Measurements from ENCODE around the gene NCOA7. TPM values are rescaled to one million over a fixed set of nuclear protein-coding genes. Genes with fewer than 3 reads are reported as not detected.

Gene NCOA7
- total and polyA plus RNA-seq, 12 donors = 24.5 to 180 (median 70.8) TPM

DNA sequence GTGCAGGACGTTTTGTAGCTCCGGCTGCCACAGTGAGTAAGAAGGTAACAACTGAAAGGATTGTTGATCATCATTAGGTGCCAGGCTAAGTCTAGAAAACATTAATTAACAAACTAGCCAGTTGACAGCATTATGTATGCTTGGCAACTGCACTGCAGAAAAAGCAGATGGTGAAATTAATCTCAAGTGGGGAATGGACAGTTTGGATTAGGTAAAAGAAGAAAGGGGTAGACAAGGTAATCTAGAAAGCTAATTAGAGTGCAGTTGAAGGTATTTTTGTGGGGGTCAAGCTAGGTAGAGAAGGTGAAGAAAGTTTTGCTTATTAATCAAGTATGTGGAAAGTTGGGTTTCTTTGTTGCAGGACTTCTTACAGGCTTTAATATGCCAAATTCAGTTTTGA lies 96.2 kb downstream of the NCOA7 start:
- 78 to 85% (median 81%) methylated on average over 2 of the region's 2 CpGs for WGBS, 4 donors
- Histone ChIP-seq H3K4me1 (replicated peaks in 1 of 2) (peaks cover 0 to 5% of the 10 kb centered on the region in 2 donors), H3K9me3 (replicated peaks in 1 of 3) (no peaks in the 10 kb centered on the region), H3K36me3 (replicated peaks in 1 of 2) (peaks cover 0 to 93% of the 10 kb centered on the region in 2 donors), H3K27me3 (no peaks in the 10 kb centered on the region), H3K4me3 (no peak overlapping the region), H3K27ac (no peak overlapping the region)
- DNase-seq = no peak
- intact Hi-C loops (cut with DNase I) = no loop called here
- TF ChIP-seq POLR2A (IDR thresholded peaks at IDR 0.05) = no peak
- TF ChIP-seq, protein P1, sequence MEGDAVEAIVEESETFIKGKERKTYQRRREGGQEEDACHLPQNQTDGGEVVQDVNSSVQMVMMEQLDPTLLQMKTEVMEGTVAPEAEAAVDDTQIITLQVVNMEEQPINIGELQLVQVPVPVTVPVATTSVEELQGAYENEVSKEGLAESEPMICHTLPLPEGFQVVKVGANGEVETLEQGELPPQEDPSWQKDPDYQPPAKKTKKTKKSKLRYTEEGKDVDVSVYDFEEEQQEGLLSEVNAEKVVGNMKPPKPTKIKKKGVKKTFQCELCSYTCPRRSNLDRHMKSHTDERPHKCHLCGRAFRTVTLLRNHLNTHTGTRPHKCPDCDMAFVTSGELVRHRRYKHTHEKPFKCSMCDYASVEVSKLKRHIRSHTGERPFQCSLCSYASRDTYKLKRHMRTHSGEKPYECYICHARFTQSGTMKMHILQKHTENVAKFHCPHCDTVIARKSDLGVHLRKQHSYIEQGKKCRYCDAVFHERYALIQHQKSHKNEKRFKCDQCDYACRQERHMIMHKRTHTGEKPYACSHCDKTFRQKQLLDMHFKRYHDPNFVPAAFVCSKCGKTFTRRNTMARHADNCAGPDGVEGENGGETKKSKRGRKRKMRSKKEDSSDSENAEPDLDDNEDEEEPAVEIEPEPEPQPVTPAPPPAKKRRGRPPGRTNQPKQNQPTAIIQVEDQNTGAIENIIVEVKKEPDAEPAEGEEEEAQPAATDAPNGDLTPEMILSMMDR (IDR thresholded peaks at IDR 0.05) = no peak

DNA sequence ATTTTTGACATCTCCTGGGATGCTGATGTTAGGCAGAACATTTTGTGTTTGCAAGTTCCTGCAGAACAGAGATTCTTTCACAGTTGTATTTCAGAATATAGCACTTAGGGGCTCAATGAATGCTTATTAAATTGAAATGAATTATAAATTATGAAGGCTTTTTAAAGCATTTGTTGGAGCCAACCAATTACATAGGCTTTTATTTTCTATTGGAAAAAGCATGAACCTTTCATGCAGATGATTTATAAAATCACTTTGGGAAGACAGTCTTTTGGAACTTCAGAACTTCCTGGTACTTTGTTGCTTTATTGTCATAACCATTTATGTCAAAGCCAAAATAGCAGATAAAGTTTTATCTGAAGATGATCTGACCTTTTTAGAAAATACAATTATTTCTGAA lies 96.6 kb downstream of the NCOA7 start:
- Histone ChIP-seq H3K27ac (no peak overlapping the region), H3K9me3 (replicated peaks in 1 of 3) (no peaks in the 10 kb centered on the region), H3K27me3 (no peaks in the 10 kb centered on the region), H3K4me3 (no peak overlapping the region), H3K36me3 (replicated peaks in 1 of 2) (peaks cover 0 to 89% of the 10 kb centered on the region in 2 donors), H3K4me1 (replicated peaks in 1 of 2) (peaks cover 0 to 5% of the 10 kb centered on the region in 2 donors)
- TF ChIP-seq, protein P1 (IDR thresholded peaks at IDR 0.05) = no peak
- TF ChIP-seq POLR2A (IDR thresholded peaks at IDR 0.05) = no peak
- DNase-seq = no peak
- intact Hi-C loops (cut with DNase I) = no loop called here

DNA sequence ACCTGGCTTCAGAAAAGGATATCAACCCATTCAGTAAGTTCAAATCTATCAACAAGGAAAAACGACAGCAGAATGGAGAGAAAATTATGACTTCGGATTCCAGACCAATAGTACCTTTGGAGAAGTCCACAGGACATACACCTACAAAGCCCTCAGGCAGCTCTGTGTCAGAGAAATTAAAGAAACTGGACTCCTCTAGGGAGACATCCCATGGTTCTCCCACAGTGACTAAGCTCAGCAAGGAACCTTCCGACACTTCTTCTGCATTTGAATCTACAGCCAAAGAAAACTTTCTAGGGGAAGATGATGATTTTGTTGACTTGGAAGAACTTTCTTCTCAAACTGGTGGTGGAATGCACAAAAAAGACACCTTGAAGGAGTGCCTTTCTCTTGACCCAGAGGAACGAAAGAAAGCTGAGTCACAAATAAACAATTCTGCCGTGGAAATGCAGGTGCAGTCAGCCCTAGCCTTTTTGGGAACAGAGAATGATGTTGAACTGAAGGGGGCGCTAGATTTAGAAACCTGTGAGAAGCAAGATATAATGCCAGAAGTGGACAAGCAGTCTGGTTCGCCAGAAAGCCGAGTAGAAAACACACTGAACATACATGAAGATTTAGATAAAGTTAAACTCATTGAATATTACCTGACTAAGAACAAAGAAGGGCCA lies 98.4 kb downstream of the NCOA7 start:
- Histone ChIP-seq H3K9me3 (replicated peaks in 1 of 3) (no peaks in the 10 kb centered on the region), H3K27me3 (no peaks in the 10 kb centered on the region), H3K27ac (no peak overlapping the region), H3K4me1 (replicated peaks in 1 of 2) (peaks cover 0 to 5% of the 10 kb centered on the region in 2 donors), H3K36me3 (replicated peaks in 1 of 2) (peaks cover 0 to 81% of the 10 kb centered on the region in 2 donors), H3K4me3 (no peak overlapping the region)
- intact Hi-C loops (cut with DNase I) = no loop called here
- TF ChIP-seq POLR2A (IDR thresholded peaks at IDR 0.05) = no peak
- TF ChIP-seq, protein P1 (IDR thresholded peaks at IDR 0.05) = peak in 5 of 6 experiments; percentile 19 to 41 (median 32)
- DNase-seq = peak in 1 of 7 donors; percentile 19
- WGBS, 4 donors = 77 to 87% (median 81%) methylated on average over 8 of the region's 8 CpGs

DNA sequence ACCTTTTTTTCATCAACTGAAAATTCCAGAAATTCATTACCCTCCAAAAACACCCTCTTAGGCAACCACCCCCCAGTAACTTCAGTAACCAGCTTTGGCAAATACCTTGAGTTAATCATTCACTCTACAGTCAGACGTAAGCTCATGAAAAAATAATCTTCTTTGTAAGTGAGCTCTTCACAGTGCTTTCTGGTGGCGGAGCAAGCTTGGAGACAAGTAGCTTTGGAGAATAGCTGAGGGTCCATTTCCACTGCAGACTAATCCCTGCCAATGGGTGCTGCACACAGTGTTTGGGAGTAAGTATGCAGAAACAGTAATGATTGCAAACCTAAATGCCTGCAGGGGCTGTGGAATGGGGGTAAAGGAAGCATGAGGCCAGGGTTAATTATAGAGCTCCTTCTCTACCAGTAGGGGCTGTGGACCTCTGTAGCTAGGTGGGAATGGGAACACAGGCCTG lies 109.0 kb downstream of the NCOA7 start:
- no peak for TF ChIP-seq POLR2A (IDR thresholded peaks at IDR 0.05)
- TF ChIP-seq, protein P1 (IDR thresholded peaks at IDR 0.05) = no peak
- 67 to 91% (median 69%) methylated on average over 2 of the region's 2 CpGs for WGBS, 4 donors
- peaks cover 4% of the 10 kb centered on the region in 2 donors for H3K4me1 ChIP-seq (replicated peaks in 1 of 2)
- no peaks in the 10 kb centered on the region for H3K9me3 ChIP-seq (replicated peaks in 1 of 3)
- H3K4me3 ChIP-seq = no peak overlapping the region
- peaks cover 0 to 54% of the 10 kb centered on the region in 2 donors for H3K36me3 ChIP-seq (replicated peaks in 1 of 2)
- no peaks in the 10 kb centered on the region for H3K27me3 ChIP-seq
- no peak for DNase-seq
- intact Hi-C loops (cut with DNase I) = loop anchor here in 1 of 2 donors (2.0 kb wide), 1 partner anchor 25 kb away; no protein-coding TSS in a partner anchor
- no peak overlapping the region for H3K27ac ChIP-seq

Data from adrenal gland (tissue), 12 donors.